Jurkat, Clone E6-1 (cell line): Measurements from ENCODE around the gene PAPPA2.
"Not testable (repeated sequence)": the region's sequence is repeated elsewhere in the genome, so short reads cannot be mapped to it uniquely, and the experiment has no call there.

Experiments
- DNase-seq: peaks from one replicate; pipeline ENCODE4 v3.0.0-alpha.2; 2011; ENCODE audit warnings: low read depth, low spot score
- H3K4me3 ChIP-seq: 2 replicates; pipeline ENCODE4 v1.5.1; 2011; ENCODE audit warnings: mild to moderate bottlenecking, low read length, control low read depth, moderate library complexity

The PAPPA2 gene

DNA sequence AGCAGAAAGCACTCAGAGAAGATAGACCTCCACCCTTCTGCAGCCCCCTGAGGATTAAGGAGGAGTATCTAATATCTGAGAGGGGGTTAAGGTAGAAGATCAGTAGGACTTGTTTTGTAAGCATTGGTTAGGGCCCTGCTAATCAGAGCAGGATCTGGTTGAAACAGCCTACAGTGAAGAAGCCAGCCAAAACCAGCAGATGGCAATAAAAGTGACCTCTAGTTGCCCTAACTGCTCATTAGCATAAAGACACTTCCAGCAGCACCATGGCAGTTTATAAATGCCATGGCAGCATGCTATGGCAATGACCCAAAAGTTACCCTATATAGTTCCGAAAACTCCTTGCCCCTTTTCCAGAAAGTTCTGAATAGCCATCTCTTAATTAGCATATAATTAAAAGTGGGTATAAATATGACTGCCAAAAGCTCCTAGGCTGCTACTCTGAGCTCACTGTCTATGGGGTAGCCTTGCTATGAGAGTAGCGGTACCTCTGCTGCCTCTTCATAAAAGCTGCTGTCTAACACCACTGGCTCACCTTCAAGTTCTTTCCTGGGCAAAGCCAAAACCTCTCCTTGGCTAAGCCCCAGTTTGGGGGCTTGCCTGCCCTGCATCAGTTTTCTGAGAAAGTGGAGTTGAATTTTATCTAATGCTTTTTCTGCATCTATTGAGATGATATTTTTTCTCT lies 254.2 kb downstream of the PAPPA2 start:
- no peak for DNase-seq

DNA sequence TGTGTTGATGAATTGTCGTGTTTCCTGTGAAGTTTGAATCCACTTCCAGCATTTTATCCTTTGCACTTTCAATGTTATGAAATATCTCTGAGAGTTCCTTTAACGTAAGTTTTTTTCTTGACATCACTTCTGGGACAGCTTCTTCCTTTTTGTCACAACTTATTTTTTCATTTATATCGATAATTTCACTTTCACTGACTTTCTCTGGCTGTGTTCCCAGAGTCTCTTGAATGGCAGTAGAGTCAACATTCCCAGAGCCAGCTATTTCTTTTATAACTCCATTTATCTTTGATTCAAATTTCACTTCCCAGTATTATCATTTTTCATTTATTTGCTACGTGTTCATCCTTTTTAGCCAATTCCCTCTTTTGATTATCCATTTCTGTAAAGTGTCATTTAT lies 256.5 kb downstream of the PAPPA2 start:
- DNase-seq, result no peak
- no peak overlapping the region for H3K4me3 ChIP-seq

More for the DNA sequence above, 254.2 kb downstream of the PAPPA2 start:
- H3K4me3 ChIP-seq, result no peak overlapping the region

DNA sequence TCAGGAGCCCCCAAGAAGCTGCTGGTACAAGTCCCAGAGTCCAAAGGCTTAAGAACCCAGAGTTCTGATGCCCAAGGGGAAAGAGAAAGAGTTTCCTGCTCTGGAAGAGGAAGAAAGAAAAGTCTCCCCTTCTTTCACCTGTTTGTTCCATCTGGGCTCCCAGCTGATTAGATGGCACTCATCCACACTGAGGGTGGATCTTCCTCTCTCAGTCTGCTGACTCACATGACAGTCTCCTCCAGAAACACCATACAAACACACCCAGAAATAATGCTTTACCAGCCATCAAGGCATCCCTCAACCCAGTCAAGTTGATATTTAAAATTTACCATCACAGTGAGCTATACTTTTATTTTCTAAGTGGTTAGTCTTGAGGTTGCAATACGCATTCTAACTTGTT lies 257.9 kb downstream of the PAPPA2 start:
- H3K4me3 ChIP-seq, result no peak overlapping the region
- no peak for DNase-seq

DNA sequence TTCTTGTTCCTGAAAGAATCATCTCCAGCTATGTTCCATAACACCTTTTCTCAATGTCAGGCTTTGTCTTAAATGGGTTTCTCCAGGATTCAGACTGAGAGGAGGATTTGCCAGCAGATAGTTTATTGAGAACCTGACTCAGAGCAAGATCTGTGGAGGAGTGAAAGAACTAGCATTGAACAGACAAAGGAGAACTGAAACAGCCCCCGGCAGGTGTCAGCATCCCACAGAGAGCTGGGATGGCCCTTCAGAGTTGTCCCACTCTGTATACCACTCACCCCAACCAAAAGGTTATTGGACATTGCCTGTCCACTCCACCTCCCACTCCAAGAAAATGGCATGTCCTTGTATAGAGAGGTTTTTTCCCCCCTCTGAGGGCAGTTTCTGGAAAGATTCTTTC lies 270.7 kb downstream of the PAPPA2 start:
- no peak for DNase-seq
- H3K4me3 ChIP-seq, result no peak overlapping the region

DNA sequence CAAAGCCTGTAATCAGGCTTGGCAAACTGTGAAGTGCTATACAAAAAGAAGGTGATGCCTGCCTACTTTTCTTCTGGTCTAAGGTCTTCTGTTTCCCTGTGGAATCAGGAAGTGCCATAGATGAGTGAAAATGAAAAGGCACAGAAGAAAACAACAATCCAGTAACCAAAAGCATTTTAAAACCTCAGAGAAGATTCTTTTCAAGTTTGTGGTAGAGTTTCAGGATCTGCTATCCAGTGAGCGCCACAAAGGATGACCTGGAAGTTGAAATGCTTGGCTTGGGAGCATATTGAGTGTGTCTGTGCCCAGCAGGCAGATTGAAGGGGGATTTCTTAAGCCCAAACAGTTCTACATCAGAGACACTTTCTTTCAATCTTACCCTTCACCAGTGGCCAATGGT lies 272.2 kb downstream of the PAPPA2 start:
- no peak for DNase-seq
- H3K4me3 ChIP-seq, result no peak overlapping the region

DNA sequence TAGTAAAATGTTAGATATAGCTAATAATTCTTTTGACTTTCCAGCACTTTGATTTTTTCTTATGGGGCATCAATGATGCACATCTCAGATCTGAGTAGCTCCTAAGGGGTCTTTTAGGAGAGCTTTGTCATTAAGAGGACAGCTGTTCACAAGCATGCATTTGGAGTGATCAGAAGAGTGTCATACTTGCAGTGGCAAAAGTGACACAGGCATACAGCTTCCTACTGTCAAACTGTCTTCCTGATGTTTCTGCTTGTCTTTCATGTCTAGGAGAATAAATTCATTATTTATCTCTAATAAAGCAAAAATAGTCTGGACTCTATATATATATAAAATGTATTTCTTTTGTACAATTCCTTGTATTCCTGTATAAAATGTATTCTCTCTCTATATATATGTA lies 273.0 kb downstream of the PAPPA2 start:
- DNase-seq, result no peak
- no peak overlapping the region for H3K4me3 ChIP-seq

DNA sequence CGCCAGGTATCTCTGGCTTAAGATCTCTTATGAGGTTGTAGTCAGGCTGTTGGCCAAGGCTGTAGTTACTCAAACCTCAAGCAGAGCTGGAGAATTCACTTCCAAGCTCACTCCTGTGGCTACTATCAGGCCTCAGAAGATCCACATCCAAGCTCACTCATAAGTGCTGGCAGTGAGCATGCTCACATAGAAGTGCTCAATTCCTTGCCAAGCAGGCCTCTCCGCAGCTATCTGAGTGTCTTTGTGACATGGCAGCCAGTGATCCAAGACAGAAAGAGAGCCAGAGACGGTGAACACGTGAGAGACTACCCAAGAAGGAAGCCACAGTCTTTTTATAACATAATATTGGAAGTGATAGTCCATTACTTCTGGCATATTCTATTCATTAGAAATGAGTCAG lies 278.2 kb downstream of the PAPPA2 start:
- no peak for DNase-seq
- H3K4me3 ChIP-seq, result no peak overlapping the region

DNA sequence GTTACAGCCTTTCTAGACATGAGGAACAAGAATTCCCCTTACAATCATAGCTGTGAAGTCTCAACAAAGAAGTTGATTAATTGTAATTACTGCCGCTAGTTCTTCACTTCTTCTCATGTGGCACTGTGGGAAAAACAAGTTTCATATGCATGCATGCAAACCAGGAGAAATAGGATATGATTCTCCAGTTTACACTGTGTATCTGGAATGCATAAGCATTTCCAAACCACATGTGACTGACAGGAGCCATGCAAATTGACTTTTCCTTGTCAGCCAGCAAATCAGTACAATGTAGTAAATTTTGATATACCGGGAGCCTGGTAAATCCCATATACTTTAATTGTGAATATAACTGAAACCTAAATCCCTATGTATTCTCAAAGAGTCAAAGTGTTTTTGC lies 279.3 kb downstream of the PAPPA2 start:
- DNase-seq, result no peak
- H3K4me3 ChIP-seq, result no peak overlapping the region

DNA sequence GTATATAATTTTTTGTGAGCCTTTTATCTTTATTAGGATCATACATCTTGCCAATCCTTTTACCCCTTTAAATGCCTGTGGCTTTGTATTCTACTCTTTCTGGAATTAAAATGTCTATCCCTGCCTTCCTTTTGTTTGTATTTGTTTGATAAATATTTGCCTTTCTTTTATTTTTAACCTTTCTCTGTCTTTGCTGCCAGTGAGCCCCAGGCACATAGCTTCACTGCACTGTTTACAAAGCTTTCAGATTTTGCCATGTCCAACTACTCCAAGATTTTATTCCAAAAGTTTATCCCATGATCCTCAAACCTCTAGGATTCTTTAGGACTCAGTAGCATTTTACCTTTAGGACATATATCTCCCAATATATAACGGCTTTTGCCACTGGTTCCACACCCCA lies 281.2 kb downstream of the PAPPA2 start:
- no peak for DNase-seq
- H3K4me3 ChIP-seq, result no peak overlapping the region

DNA sequence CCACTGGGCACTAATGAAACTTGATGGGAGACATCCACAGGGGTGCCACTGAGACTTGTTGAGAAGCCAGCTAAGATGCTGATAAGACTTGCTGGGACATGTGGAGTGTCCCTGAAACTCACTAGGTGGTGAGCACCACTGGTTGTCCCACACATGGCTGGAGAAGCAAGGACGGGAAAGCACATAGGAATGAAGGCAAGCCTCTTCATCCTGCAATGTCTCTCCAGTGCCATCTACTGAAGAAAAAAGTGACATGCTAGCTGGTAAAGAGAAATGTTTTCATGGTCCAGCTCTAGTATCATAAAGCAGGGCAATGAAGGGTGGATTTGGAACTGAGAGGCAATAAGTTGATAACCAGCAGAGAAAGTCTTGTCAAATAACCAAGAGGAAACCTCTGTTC lies 283.0 kb downstream of the PAPPA2 start:
- DNase-seq, result no peak
- no peak overlapping the region for H3K4me3 ChIP-seq

DNA sequence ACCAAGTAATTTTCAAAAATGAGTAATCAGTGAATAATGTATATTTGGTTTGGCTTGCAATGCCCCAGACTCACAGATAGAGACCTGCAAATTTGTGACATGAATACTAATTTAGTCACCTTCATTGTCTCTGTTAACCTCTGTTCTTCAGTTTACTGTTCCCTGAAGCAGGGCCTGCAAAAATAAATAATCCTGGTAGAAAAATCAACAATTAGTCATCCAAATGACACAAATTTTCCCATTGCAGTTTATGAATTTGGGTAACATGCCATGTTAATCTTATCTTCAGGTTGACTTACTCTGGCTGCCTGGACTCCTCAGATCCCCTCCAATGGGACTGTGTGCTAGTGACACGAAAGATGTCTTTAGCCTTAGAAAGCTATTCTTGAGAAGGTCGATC lies 289.5 kb downstream of the PAPPA2 start:
- no peak for DNase-seq
- H3K4me3 ChIP-seq, result no peak overlapping the region

DNA sequence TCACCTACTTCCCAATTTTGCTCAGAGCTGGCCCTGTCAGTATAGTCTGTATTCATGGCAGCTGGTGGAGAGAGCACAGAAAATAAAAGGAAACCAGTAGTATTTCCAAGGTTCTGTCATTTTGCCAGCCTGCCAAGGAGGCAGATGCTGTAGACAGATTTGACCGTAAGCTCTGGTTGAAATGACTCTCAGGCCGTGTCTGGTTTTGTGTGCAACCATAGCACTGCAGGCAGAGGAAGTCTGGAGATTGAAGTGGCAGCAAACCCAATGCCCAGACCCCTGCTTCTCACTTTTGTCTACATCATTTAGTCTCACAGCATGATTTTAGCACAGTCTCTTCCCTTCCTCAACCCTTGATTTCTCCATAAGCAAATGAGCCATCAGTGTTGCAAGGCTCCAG lies 291.7 kb downstream of the PAPPA2 start:
- no peak for DNase-seq
- H3K4me3 ChIP-seq, result no peak overlapping the region

DNA sequence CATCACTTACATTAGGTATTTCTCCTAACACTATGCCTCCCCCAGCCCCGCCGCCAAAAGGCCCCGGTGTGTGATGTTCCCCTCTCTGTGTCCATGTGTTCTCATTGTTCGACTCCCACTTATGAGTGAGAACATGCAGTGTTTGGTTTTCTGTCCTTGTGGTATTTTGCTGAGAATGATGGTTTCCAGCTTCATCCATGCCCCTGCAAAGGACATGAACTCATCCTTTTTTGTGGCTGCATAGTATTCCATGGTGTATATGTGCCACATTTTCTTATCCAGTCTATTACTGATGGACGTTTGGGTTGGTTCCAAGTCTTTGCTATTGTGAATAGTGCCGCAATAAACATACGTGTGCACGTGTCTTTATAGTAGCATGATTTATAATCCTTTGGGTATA lies 293.8 kb downstream of the PAPPA2 start:
- not testable (repeated sequence) for H3K4me3 ChIP-seq, DNase-seq

DNA sequence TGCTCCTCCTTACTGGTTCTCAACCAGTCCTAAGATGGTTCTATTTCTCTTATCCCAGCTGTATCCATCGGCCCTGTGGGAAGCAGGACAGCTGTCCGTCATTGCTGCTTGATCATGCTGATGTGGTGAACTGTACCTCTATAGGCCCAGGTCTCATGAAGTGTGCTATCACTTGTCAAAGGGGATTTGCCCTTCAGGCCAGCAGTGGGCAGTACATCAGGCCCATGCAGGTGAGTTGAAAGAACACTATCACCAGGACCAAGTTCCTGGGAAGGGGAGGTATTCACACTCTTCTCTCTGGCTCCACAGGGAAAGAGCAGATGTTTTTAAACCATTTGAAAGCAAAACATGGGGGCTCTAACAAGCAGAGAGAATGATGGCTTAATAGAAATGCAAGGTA lies 302.6 kb downstream of the PAPPA2 start:
- DNase-seq, result no peak
- no peak overlapping the region for H3K4me3 ChIP-seq

DNA sequence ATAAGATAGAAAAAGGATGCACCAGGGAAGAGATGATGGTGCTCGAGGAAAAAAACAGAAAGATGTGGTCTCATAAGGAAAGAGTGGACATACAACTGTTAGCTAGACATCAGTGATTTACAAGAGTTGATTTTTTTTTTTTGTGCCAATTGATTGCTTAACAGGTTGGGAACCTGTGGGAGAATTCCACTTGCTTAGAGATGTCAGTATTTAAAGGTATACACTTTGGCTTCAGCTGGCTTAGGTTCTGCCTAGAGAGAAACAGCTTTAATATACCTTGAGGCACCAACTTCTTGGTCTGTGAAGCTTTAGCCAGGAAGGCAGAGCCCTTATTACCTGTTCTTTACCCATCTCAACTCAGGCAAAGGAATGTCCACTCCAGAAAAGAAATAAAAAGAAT lies 303.8 kb downstream of the PAPPA2 start:
- no peak for DNase-seq
- no peak overlapping the region for H3K4me3 ChIP-seq

DNA sequence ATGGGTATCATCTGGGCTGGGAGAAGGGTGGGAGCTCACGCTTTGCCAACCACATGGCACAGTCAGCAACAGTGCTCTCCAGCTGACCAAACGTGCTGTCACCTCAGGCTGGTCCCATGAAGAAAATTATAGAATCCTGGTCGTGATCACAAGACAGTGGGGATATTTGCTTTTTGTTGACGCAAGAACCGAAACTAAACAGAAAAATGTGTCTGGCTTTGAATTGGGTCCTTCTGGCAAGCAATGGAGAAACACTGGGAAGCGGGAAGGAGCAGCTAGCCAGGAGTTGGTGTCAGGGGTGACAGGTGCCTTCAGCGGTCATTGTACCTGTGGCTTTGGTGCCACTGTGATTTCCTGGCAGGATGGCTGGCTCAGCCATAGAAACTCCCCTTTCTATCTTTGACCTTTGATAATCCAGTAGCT lies 304.8 kb downstream of the PAPPA2 start:
- no peak overlapping the region for H3K4me3 ChIP-seq
- no peak for DNase-seq

DNA sequence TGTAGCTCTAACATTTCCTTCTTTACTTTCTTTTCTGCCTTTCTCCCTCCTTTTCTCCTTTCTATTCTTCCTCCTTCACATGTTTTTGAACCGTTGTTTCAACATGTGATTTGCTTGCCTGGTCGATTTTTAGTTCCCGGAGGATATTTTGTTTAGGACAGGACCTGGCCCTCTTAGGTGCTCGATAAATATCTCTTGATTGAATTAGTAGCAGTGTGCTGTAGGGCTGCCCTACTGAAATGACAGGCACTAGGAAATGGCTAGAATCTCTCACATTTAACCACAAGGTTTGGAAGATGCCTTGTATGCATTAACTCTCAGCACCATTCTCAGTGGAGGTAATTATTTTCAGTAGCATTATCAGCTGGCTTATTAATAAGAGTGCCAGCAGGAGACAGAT lies 305.6 kb downstream of the PAPPA2 start:
- no peak overlapping the region for H3K4me3 ChIP-seq
- no peak for DNase-seq

DNA sequence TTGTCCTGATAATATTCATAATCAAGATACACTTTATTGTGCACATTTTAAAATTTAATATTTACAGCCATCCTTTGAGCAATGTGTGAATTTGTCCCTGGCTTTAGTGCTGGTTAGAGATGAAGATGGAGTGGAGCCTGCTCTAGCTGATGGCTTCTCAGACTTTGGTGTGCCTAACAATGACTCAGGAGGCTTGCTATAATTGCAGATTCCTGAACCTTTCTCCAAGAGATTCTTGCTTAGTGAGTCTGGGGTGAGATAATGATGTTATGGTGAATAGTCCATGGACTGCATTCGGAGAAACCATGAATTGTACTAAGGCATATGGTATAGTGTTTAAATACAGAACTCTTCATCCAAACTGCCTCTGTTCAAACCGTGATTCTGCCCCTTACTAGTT lies 307.1 kb downstream of the PAPPA2 start:
- no peak overlapping the region for H3K4me3 ChIP-seq
- DNase-seq, result no peak

DNA sequence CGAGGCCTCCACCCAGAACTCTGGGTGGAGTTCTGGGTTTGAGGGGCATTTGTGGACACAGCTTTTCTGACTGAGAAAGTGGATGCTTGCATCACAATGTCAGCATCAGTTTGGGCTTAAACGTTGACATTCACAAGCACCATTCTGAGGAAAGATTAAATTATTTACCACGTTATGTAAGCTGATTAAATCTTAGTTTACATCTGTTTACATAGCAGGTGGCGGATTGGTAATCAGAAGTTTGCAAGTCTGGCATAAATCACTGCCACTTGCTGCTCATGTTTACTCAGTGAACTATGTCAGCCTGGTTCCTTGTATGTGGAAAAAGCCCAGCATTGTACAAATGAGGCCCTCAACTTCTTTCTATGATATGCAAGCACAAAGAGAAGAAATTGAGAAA lies 310.1 kb downstream of the PAPPA2 start:
- DNase-seq, result no peak
- no peak overlapping the region for H3K4me3 ChIP-seq

DNA sequence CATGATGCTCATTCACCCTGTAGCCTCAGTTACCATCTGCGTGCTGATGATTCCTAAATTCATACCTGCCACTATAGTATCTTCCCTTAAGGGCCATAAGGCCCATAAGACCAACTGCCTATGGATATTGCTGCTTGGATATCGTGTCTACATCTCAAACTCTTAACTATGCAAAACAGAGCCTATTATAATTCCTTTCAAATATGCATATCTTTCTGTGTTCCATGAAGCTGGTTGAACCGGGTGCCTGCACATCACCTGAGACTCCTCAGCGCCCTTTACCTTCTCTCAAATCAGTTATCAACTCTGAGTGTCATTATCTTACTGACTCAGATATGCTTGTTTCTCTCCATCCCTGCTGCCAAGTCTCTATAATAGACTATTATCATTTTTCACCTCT lies 311.2 kb downstream of the PAPPA2 start:
- no peak for DNase-seq
- H3K4me3 ChIP-seq, result no peak overlapping the region

DNA sequence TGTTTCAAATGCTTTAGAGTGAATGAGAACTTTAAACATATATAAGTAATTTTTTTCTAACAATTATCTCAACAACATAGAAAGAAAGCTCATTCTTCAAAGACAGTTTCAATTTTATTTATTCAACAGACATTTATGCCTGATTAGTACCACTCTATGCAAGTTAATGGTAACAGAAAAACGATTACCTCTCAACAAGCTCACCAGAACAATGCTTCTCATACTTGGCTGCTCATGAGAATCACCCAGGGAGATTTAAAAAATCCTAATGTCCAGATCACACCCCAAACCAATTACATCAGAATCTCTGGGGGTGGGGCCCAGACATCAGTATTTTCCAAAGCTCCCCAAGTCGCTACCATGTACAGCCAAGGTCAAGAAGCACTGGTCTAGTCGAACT lies 312.4 kb downstream of the PAPPA2 start:
- DNase-seq, result no peak
- H3K4me3 ChIP-seq, result no peak overlapping the region

DNA sequence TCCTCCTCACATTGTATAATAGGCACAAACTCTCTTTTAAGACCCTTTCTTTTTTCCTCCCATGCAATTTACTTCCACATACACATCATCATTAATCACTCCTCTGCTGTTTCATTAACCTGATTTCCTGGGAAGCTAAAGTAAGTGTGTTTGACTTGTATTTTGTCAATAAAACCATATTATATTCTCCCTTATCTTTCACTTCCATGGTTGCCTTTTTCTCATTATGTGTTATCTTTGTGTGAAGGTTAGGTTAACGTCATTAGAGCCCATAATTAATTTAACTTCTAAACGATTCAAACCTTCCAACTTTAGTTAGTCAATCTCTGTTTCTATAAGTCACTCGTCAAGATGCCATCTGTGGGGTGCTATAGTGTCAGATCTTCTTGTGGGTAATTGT lies 313.0 kb downstream of the PAPPA2 start:
- no peak overlapping the region for H3K4me3 ChIP-seq
- no peak for DNase-seq
